ENCODE results near the gene CNOT10.
"Not testable (repeated sequence)": the region's sequence is repeated elsewhere in the genome, so short reads cannot be mapped to it uniquely, and the experiment has no call there.

Gene CNOT10

DNA sequence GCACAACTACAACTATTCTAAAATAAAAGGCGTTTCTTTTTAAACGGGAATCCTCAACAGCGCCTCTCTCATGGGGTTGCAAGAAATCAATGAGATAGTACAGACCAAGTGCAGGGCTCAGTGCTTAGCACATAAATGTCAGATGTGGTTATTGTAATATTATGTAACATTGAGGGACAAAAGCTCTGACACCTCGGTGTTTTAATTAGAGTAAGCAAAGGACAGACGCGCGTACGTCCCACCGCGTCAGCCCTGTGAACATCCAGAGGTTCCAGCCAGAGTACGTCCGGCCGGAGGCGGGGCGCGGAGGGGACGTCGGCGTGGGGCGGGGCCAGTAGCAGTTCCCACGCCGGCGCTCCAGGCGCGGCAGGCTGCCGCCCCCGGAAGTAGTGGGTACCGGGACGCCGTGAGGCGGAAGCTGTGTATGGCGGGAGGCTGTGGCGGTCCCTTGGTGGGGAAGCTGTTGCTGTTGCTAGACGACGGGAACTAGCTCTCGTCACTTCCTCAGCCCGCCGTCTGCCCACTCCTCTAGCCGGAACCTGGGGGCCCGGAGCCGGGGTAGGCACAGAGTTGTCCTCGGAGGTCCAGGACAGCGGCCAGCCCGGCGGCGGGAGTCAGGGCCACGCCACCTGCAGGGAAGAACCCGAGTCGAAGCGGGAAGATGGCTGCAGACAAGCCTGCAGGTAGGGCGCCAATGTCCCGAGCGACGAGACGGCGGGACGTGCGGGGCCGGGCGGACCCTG lies at the start of gene CNOT10:
CNOT10 (plus strand) TSS at position 389 of the 743 bp plus-strand sequence; CDS start at position 662, 273 bp downstream.
- peak; percentile 71 to 95 for DNase-seq

GRCh38 chr3:32640939-32641338 lies 44.0 kb upstream of the CNOT10 start:
- no peak for DNase-seq

GRCh38 chr3:32641356-32641755 lies 43.6 kb upstream of the CNOT10 start:
- DNase-seq = no peak

- DNase-seq = no peak
Measured at GRCh38 chr3:32643354-32643753, 41.6 kb upstream of the CNOT10 start.

DNA sequence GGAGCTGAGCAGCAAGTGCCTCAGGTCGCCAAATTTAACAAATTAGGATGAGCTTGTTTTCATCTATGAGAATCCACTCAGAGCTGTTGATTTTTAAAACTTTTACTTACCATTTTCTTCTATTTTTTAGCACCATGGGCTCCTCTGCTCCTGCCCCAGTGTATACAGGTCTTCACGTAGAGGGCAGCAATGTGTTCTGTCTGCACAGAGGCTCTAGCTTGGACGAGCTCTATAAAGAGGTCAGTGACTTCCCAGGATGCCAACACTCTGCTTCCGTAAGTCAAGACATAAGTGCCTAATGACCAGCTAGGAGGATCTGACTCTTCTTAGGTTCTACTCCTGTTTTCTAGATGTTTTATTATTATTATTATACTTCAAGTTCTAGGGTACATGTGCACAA lies 41.2 kb upstream of the CNOT10 start:
- DNase-seq = no peak

DNA sequence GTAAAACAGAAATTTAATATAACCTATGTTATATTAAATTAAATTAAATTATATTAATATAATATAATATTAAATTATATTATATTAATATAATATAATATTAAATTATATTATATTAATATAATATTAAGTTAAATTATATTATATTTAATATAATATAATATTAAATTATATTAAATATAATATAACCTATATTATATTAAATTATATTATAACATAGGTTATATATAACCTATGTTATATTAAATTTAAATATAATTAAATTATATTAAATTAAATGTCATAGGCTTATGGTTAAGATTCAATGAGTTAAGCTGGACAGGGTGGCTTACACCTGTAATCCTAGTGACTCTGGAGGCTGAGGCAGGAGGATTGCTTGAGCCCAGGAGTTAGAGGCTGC lies 40.6 kb upstream of the CNOT10 start:
- no peak for DNase-seq

DNA sequence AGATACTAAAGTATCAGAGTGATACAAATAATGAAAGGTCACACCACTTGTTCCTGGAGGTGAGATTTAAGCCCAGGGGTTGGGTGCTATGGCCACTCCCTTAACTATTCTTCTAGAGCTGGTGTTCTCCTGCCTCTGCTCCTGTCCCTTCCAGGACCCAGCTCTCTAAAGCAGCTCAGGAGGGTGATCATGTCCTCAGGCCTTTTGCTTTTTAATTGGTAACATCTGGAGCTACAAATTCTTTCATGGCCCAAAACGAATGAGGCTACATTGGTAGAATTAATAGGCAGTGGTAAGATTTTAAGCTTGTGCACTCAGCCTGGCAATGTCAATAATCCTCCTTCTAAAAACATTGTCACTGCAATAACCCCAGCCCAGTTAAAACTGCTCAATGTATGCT lies 38.2 kb upstream of the CNOT10 start:
- no peak for DNase-seq

- not testable (repeated sequence) for DNase-seq
Measured at GRCh38 chr3:32652337-32653100, 32.5 kb upstream of the CNOT10 start.

DNA sequence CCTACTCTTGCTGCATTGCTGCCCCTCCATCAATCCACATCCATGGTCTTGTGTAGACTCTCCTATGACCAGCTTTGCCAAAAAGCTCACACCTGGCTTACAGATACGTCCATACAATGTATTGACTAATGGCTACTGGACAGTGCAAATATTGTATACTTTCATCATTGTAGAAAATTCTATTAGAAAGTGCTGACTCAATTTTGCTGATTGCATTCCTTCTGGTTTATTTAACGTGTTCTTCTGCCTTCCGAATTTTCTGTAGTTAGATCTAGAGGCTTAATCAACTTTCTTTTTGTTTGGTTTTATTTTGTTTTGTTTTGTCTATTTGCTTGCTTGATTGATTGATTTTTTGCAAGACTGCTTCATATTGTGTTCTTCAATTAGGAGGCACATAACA lies 29.8 kb upstream of the CNOT10 start:
- DNase-seq = no peak

- DNase-seq = no peak
Measured at GRCh38 chr3:32660634-32661033, 24.4 kb upstream of the CNOT10 start.

DNA sequence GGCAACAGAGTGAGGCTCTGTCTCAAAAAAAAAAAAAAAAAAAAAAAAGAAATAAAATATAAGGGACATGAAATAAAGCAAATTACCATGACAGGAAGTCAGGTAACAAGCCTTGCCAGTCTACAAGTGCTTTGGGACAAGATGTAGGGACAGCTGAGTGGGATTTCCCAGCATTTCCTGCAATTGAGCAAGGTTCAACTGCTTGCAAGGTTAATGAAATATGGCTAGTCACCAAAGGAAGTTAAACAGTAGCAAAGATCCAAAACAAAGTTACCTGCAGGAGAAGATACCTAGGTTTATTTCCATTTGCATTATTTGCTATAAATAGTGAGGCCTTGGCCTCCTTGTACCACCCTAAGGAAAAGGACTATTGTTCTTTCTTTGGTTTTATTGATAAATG lies 22.3 kb upstream of the CNOT10 start:
- no peak for DNase-seq

- peak in 1 of 2 donors; percentile 36 for DNase-seq
Measured at GRCh38 chr3:32664630-32665075, 20.3 kb upstream of the CNOT10 start.

DNA sequence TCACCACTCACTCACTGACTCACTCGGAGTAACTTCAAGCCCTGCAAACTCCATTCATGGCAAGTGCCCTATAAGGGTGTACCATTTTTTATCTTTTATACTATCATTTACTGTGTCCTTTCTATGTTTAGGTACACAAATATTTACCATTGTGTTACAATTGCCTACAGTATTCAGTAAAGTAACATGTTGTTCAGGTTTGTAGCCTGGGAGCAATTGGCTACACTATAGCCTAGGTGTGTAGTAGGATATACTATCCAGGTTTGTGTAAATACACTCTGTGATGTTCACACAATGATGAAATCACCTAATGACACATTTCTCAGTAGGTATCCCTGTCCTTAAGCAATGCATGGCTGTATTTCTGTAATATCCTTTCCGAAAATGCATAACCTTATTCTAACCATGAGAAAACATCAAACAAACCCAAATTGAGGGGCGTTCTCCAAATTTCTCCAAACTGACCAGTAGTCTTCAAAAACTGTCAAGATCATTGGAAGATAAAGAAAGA lies 17.9 kb upstream of the CNOT10 start:
- DNase-seq = no peak

GRCh38 chr3:32669226-32669625 lies 15.8 kb upstream of the CNOT10 start:
- DNase-seq = not testable (repeated sequence)

GRCh38 chr3:32673730-32674129 lies 11.3 kb upstream of the CNOT10 start:
- DNase-seq = not testable (repeated sequence)

DNA sequence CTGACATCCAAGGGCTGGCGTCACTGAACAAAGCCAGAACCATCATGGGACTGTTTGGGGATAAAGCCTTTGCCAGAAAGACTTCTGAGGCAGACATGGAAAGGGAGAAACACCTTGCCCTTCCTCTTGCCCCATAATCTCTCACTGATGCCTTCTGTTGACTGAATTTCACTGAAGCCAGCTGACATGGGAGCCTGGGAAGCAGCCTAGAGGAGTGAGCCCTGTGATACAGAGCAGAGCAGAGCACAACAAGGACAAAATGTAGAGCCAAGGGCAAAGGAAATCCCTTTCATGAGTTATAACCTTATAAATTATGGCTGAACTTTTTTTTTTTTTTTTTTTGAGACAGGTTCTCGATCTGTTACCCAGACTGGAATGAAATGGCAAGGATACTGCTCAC lies 9.8 kb upstream of the CNOT10 start:
- DNase-seq = no peak

GRCh38 chr3:32675650-32676049 lies 9.3 kb upstream of the CNOT10 start:
- DNase-seq = no peak

GRCh38 chr3:32681811-32682210 lies 3.2 kb upstream of the CNOT10 start:
- DNase-seq = no peak

GRCh38 chr3:32684029-32684799 lies 774 bp upstream of the CNOT10 start:
- DNase-seq = no peak

DNA sequence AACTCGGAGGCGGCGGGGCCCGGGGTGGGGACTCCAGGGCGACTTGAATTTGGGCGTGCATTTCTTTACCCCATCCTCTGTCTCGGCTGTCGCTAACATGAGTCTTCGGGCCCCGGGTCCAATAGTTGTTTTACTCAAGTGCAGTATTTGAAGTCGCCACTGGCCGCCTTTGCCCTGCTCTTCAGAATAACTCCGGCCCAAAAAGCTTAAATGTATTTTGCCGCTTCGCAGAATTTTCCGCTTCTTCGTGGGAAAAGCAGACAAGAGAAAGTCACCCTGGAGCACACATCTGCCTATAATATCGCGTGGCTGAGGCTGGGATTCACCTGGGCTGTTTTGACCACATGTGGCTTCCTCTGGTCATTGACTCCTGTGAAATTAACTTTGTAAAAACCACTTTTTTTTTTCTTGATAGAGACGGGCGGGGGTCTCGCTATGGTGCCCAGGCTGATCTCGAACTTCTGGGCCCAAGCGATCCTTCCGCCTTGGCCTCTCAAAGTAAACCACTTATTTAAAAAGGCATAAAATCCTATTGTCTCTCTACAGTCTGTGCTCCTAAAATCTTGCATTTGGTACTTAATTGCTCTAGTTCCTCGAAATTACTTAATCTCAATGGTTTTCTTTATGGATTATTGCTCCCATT lies 676 bp downstream of the CNOT10 start:
- DNase-seq = no peak

DNA sequence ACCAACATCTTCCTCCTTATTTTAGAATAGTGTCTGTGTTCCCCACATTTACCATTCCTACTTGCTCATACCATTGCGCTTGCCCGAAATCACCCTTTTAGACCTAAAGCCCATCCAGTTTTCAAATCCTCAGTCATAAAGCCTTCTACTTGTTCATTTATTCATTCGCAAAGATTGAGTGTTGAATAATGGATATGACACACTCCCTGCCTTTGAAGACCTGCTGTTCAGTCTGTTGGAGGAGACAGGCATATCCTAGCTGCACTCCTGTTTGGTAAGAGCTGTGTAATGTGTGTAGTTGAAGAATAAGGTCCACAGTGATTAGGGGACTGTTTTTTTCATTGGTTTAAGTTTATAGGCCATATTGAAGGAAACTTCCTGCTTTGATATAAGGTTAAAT lies 1.7 kb downstream of the CNOT10 start:
- no peak for DNase-seq

DNA sequence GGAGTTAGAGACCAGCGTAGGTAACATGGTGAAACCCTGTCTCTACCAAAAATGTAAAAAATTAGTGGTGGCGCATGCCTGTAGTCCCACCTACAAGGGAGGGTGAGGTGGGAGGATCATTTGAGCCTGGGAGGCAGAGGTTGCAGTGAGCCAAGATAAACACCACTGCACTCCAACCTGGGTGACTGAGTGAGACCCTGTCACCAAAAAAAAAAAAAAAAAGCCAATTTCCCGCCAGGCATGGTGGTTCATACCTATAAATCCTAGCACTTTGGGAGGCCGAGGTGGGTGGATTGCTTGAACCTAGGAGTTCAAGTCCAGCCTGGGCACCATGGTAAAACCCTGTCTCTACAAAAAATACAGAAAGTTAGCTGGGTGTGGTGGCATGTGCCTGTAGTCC lies 6.9 kb downstream of the CNOT10 start:
- DNase-seq = no peak

- DNase-seq = no peak
Measured at GRCh38 chr3:32696523-32696922, 11.5 kb downstream of the CNOT10 start.

Measured in bone marrow (tissue), 2 donors.